A375 (cell line): Measurements from ENCODE around the gene CD69. TPM values are rescaled to one million over a fixed set of nuclear protein-coding genes. Genes with fewer than 3 reads are reported as not detected.

Experiments used
- total RNA-seq: library from RNA; depleted of rRNA; stranded (reverse); fragments of >200 nt; shearing (Covaris generic); gene quantifications from 2 replicates; pipeline ENCODE4 v1.2.3, GENCODE V29; 2014; rRNA removed

Gene CD69
- not detected in 2 replicates for total RNA-seq

GRCh38 chr12:9760699-9761418, at the start of gene CD69:
CD69 (minus strand) TSS chr12:9760901; CDS start chr12:9760820, 81 bp downstream.

GRCh38 chr12:9732921-9733461, 27.7 kb downstream of the CD69 start, which contains the start of gene CLECL1:
CLECL1 (minus strand) TSS chr12:9733097.

Other genes starting within 250 kb of the CD69 start
- not detected in 2 replicates for gene KLRB1, start 153.0 kb downstream of the CD69 start, total RNA-seq
- gene CLEC2D, start 91.2 kb downstream of the CD69 start, total RNA-seq, result 0.49 and 1.2 TPM in 2 replicates
- gene CLECL1, start 27.8 kb downstream of the CD69 start, total RNA-seq, result not detected in 2 replicates
- not detected in 2 replicates for gene KLRF1, start 66.6 kb upstream of the CD69 start, total RNA-seq
- gene CLEC2B, start 108.5 kb upstream of the CD69 start, total RNA-seq, result 15.3 and 18.1 TPM in 2 replicates
- not detected in 2 replicates for gene KLRF2, start 120.6 kb upstream of the CD69 start, total RNA-seq
- not detected in 2 replicates for gene CLEC2A, start 171.5 kb upstream of the CD69 start, total RNA-seq
- not detected in 2 replicates for gene CLEC12A, start 210.5 kb upstream of the CD69 start, total RNA-seq
- gene CLEC1B, start 238.2 kb upstream of the CD69 start, total RNA-seq, result not detected in 2 replicates
- gene CLEC12B, start 249.7 kb upstream of the CD69 start, total RNA-seq, result not detected in 2 replicates